Colonic mucosa (tissue), 4 donors: ENCODE data around the gene UBE2F. TPM values are rescaled to one million over a fixed set of nuclear protein-coding genes. Genes with fewer than 3 reads are reported as not detected.
"Not testable (repeated sequence)": the region's sequence is repeated elsewhere in the genome, so short reads cannot be mapped to it uniquely, and the experiment has no call there.

Experiments used
- DNase-seq: peaks from one replicate; pipeline ENCODE4 v3.0.0-alpha.2; 2020
- H3K27ac ChIP-seq: fragments of 200-600 bp; one replicate; pipeline ENCODE4 v1.8.0; 2021
- H3K27me3 ChIP-seq: fragments of 200-600 bp; one replicate; pipeline ENCODE4 v1.8.0; 2021
- H3K36me3 ChIP-seq: fragments of 200-600 bp; one replicate; pipeline ENCODE4 v1.8.0; 2021
- H3K4me1 ChIP-seq: fragments of 200-600 bp; one replicate; pipeline ENCODE4 v1.8.0; 2021; ENCODE audit warnings: mild to moderate bottlenecking
- H3K4me3 ChIP-seq: fragments of 200-600 bp; one replicate; pipeline ENCODE4 v1.8.0; 2021
- H3K9ac ChIP-seq, 2 donors: one replicate each; pipeline ENCODE4 v1.7.0; 2013; ENCODE audit warnings: control low read depth in 2 of 2, low read depth in 2 of 2, low read length in 2 of 2
- H3K9me3 ChIP-seq: fragments of 200-600 bp; one replicate; pipeline ENCODE4 v1.8.0; 2021
- CTCF ChIP-seq: fragments of 200-600 bp; IDR thresholded peaks from one replicate; pipeline ENCODE4 v1.8.0; 2022; ENCODE audit warnings: antibody characterized with exemption, mild to moderate bottlenecking
- intact Hi-C: fragments of 100-400 bp; cut with DNase I; formaldehyde crosslinking; loops from one replicate; pipeline ENCODE4 v1.14.1; 2022
- total RNA-seq, 2 donors: library from RNA; stranded (reverse); fragmentation: NEBNext Ultra II Directional in 1 of 2; extraction: Animal tissue kit (Norgen Biotek cat#: 25700) in 1 of 2; gene quantifications; one replicate each; pipeline ENCODE4 v1.2.1, GENCODE V29; 2021
- donor health status: healthy.
- donor health status: DM: no; HTN: no; CAD: no.
- donor health status: DM: no; HTN: no; CAD: no.

UBE2F gene
- total RNA-seq, 2 donors from 2014 or later: 51.8 to 54.7 TPM

- Histone ChIP-seq H3K4me3 (no peak overlapping the region), H3K9me3 (no peaks in the 10 kb centered on the region), H3K36me3 (peaks cover 14% of the 10 kb centered on the region), H3K4me1 (no peaks in the 10 kb centered on the region), H3K9ac (no peak overlapping the region), H3K27ac (no peak overlapping the region), H3K27me3 (no peaks in the 10 kb centered on the region)
- intact Hi-C loops: no loop called here
- no peak for TF ChIP-seq CTCF
- DNase-seq: no peak
These were observed 63.8 kb downstream of the UBE2F start for GRCh38 chr2:238030422-238031155.

GRCh38 chr2:238031751-238032150 lies 64.9 kb downstream of the UBE2F start:
- Histone ChIP-seq H3K27me3 (no peaks in the 10 kb centered on the region), H3K9ac (no peak overlapping the region), H3K27ac (no peak overlapping the region), H3K9me3 (no peaks in the 10 kb centered on the region), H3K4me1 (no peaks in the 10 kb centered on the region), H3K36me3 (peaks cover 14% of the 10 kb centered on the region), H3K4me3 (no peak overlapping the region)
- intact Hi-C loops: no loop called here
- TF ChIP-seq CTCF: no peak
- no peak for DNase-seq

- no peak for TF ChIP-seq CTCF
- Histone ChIP-seq H3K36me3 (peaks cover 14% of the 10 kb centered on the region), H3K27me3 (no peaks in the 10 kb centered on the region), H3K4me1 (no peaks in the 10 kb centered on the region), H3K9ac (no peak overlapping the region), H3K9me3 (no peaks in the 10 kb centered on the region), H3K27ac (no peak overlapping the region), H3K4me3 (no peak overlapping the region)
- intact Hi-C loops: no loop called here
- DNase-seq: no peak
These were observed 66.0 kb downstream of the UBE2F start for GRCh38 chr2:238032755-238033337.

GRCh38 chr2:238033991-238034390 lies 67.2 kb downstream of the UBE2F start:
- H3K27ac ChIP-seq, intact Hi-C loops, H3K9me3 ChIP-seq, H3K27me3 ChIP-seq, H3K4me3 ChIP-seq, H3K4me1 ChIP-seq, H3K9ac ChIP-seq, DNase-seq: not testable (repeated sequence)
- H3K36me3 ChIP-seq: peaks cover 18% of the 10 kb centered on the region

- Histone ChIP-seq H3K4me1 (no peaks in the 10 kb centered on the region), H3K27me3 (no peaks in the 10 kb centered on the region), H3K36me3 (peaks cover 4% of the 10 kb centered on the region), H3K27ac (no peak overlapping the region), H3K4me3 (no peak overlapping the region), H3K9ac (no peak overlapping the region), H3K9me3 (no peaks in the 10 kb centered on the region)
- DNase-seq: no peak
- TF ChIP-seq CTCF: no peak
- intact Hi-C loops: no loop called here
These were observed 71.4 kb downstream of the UBE2F start for GRCh38 chr2:238038203-238038602.

GRCh38 chr2:238039151-238039550 lies 72.3 kb downstream of the UBE2F start:
- H3K9me3 ChIP-seq: no peaks in the 10 kb centered on the region
- H3K4me3 ChIP-seq: no peak overlapping the region
- no peaks in the 10 kb centered on the region for H3K4me1 ChIP-seq
- intact Hi-C loops: no loop called here
- TF ChIP-seq CTCF: no peak
- H3K36me3 ChIP-seq: peaks cover 4% of the 10 kb centered on the region
- no peak overlapping the region for H3K9ac ChIP-seq
- no peak overlapping the region for H3K27ac ChIP-seq
- DNase-seq: no peak
- H3K27me3 ChIP-seq: no peaks in the 10 kb centered on the region
